Gastrocnemius medialis (tissue), 4 donors: ENCODE measurements around the gene SLC4A9.

Source experiments
- POLR2A ChIP-seq, 2 donors: fragments of 450-650 bp; IDR thresholded peaks; one replicate each; pipeline ENCODE4 v1.6.1; 2017; ENCODE audit warnings: antibody characterized with exemption in 2 of 2, mild to moderate bottlenecking in 2 of 2, moderate library complexity in 2 of 2
- TF ChIP-seq, protein P1 (sequence below), 5 experiments: fragments of 450-650 bp in 3 of 5; fragments of 200-600 bp in 2 of 5; sonication (generic) in 2 of 5; IDR thresholded peaks in 4 of 5; conservative IDR thresholded peaks in 1 of 5; 1 replicate in 4 of 5; 2 replicates in 1 of 5; pipeline ENCODE4 v1.5.1; 2016 to 2019; ENCODE audit warnings: antibody characterized with exemption in 5 of 5, mild to moderate bottlenecking in 3 of 5, moderate library complexity in 3 of 5

DNA sequence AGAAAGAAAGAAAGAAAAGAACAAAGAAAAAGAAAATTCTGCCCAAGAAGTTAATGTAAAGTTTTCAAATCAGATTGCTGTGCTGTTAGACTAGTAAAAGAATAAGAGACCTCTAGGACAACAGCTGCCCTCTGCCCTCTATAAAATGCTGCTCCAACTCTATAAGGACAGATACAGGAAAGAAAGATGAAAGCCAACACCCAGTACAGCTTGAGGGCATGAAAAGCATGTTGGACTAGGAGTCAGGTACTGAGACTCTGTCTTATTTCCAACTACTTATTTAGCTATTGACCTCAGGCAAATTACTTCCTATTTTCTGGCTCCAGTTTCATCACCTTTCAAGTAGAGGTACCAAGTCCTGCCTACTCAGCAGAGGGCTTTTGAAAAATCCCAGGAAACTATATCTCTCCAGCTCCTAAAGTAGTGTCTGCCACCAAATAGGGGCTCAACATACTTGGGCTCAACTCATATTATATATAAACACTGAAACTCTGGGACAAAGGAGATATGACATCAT, 19.3 kb upstream of the SLC4A9 start:
- TF ChIP-seq, protein P1, sequence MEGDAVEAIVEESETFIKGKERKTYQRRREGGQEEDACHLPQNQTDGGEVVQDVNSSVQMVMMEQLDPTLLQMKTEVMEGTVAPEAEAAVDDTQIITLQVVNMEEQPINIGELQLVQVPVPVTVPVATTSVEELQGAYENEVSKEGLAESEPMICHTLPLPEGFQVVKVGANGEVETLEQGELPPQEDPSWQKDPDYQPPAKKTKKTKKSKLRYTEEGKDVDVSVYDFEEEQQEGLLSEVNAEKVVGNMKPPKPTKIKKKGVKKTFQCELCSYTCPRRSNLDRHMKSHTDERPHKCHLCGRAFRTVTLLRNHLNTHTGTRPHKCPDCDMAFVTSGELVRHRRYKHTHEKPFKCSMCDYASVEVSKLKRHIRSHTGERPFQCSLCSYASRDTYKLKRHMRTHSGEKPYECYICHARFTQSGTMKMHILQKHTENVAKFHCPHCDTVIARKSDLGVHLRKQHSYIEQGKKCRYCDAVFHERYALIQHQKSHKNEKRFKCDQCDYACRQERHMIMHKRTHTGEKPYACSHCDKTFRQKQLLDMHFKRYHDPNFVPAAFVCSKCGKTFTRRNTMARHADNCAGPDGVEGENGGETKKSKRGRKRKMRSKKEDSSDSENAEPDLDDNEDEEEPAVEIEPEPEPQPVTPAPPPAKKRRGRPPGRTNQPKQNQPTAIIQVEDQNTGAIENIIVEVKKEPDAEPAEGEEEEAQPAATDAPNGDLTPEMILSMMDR (IDR thresholded peaks at IDR 0.05 in 4 of 5, conservative IDR thresholded peaks at IDR 0.05 in 1 of 5) = no peak
- no peak for TF ChIP-seq POLR2A (IDR thresholded peaks at IDR 0.05)
